GM21381 (cell line): ENCODE data around the gene TEAD2.
"Not testable (repeated sequence)": the region's sequence is repeated elsewhere in the genome, so short reads cannot be mapped to it uniquely, and the experiment has no call there.

Experiments used
- ATAC-seq: cut with Tn5 transposase; IDR thresholded peaks from one replicate; pipeline ENCODE4 v1.9.1; 2021; ENCODE audit warnings: mild to moderate bottlenecking, moderate library complexity; ENCODE audit not compliant: unreplicated experiment

The TEAD2 gene

GRCh38 chr19:49333811-49334288, 28.4 kb downstream of the TEAD2 start:
- ATAC-seq, result peak; percentile 44

DNA sequence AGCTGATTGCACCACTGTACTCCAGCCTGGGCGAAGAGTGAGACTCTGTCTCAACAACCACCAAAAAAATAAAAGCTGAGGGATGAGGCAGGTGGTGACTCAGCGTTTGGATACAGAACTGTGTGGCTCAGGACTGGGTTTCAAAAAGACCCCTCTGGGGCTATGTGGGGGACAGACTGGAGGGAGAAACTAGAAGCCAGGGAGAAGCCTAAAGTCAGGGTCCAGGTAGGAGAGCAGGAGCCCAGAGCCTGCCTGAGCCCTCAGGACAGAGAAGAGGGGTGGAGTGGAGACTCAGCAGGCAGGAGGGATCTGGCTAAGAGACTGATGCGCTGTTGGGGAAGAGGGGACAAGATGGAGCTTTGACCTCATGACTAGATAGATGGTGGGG, 28.8 kb downstream of the TEAD2 start:
- no peak for ATAC-seq

DNA sequence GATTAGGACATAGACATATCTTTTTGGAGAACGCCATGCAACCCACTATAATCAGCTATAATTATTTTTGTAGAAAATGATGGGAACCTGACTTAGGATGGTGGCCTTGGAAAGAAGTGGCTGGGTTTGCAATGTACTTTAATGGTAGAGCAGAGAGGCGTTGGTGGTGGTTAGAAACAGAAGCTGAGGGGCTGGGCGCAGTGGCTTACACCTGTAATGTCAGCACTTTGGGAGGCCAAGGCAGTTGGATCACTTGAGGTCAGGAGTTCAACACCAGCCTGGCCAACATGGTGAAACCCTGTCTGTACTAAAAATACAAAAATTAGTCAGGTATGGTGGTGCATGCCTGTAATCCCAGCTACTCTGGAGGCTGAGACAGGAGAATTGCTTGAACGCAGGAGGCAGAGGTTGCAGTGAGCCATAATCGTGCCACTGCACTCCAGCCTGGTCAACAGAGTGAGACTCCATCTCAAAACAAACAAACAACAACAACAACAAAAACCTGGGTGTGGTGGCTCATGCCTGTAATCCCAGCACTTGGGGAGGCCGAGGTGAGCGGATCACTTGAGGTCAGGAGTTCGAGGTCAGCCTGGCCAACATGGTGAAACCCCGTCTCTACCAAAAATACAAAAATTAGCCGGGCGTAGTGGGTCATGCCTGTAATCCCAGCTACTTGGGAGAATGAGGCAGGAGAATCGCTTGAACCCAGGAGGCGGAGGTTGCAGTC, 29.4 kb downstream of the TEAD2 start:
- not testable (repeated sequence) for ATAC-seq

- no peak for ATAC-seq
These were observed 30.6 kb downstream of the TEAD2 start for GRCh38 chr19:49331616-49332055.

DNA sequence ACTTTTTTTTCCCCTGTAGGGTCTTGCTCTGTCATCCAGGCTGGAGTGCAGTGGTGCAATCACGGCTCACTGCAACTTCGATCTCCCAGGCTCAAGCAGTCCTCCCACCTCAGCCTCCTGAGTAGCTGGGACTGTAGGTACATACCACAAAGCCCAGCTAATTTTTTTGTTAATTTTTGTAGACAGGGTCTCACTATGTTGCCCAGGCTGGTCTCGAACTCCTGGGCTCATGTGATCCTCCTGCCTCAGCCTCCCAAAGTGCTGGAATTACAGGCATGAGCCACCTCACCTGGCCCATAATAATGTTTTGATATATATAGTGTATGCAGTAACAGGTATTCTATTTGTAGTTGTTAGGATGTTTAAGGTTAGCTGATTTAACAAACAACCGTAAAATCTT, 31.0 kb downstream of the TEAD2 start:
- not testable (repeated sequence) for ATAC-seq

GRCh38 chr19:49328741-49329140, 33.5 kb downstream of the TEAD2 start:
- no peak for ATAC-seq

- ATAC-seq, result no peak
These were observed 34.2 kb downstream of the TEAD2 start for GRCh38 chr19:49327878-49328544.

- no peak for ATAC-seq
These were observed 36.0 kb downstream of the TEAD2 start for GRCh38 chr19:49326165-49326704.

GRCh38 chr19:49325756-49326155, 36.5 kb downstream of the TEAD2 start:
- ATAC-seq, result not testable (repeated sequence)

DNA sequence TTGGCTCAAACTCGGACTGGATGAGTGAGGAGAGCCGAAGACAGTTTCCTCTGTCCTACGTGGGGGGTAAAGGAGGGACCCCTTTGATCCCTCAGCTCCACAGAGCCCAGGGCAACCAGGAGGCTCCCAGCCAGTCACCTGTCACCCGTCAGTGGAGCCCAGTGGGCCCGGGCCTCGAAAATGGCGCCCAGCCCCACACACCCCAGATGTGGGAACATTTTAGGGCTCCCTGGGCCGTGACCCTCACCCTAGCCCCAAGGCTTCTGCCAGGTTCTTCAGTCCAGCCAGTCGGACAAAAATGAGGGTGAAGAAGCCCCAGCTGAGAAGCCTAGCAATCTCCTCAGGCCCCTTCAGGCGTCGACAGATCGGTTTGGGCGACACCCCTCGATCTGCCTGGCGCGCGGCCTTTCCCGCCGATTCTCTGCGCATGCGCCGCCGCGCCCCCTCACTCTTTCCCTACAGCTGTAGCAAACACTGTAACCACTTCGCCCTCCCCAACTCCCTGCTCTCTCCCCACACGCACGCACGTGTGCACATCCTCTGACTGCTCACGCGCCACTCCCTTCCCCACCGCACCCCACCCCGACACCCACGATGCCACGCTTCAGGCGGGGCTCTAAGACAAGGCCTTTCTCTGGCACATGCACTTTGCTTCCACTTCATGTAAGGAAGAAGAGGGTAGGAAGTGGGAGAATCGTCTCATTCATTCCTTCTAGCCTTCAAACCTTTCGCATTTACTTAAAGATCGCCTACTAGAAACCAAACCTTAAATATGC, 37.2 kb downstream of the TEAD2 start, which contains the start of gene SLC6A16:
Gene SLC6A16 (minus strand): TSS at position 391 of the 776 bp plus-strand sequence. CDS start 13,844 bp downstream, outside the sequence.
- no peak for ATAC-seq

DNA sequence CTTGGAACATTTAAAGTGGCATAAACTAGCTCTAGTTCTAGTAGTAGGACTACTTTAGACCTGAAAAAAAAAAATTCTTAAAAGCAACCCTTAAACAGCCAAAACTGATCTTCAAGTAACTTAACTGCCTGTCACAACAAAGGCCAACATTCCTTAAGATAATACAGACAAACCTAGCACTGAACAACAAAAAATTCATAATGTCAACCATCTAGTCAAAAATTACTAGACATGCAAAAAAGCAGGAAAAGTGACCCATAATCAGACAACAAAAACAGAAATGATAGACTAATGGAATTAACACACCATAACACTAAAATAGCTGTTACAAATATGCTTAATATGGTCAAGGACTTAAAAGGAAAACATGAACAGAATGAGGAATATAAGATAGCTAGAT, 43.9 kb downstream of the TEAD2 start:
- no peak for ATAC-seq

DNA sequence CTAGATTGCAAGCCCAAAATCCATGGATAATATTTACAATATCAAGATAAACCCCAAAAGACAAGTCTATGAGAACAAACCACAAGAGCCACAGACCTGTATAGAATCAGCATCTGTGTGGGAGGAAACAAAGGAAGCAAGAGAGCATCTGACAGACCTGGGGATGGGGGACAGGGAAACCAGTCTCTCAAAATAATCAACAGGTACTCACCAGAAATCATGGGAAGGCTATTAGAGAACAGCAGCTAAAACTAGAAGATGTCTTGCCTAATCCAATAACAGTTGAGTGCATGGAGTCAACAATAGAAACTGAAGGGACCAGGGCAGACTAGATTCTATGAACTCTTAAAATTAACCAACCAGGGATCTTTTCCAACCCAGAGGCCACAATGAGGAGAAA, 45.9 kb downstream of the TEAD2 start:
- ATAC-seq, result no peak

DNA sequence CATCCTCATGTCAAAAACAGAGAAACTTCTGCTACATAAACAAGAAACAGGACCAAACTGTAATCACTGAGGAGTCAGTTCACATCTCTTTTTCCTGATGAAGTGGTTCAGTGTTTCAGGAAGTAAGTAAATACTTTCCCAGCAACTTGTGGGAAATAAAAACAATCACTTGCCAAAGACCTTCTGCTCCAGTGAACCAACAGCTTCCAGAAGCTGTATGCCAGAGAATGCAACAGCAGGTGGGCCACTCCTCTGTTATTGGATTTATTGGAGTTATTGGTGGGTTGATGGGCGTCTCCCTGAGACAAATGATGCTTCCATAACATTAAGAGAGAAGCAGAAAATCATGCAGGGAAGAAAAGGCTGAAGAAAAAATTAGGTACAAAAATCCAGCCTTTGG, 47.1 kb downstream of the TEAD2 start:
- no peak for ATAC-seq

DNA sequence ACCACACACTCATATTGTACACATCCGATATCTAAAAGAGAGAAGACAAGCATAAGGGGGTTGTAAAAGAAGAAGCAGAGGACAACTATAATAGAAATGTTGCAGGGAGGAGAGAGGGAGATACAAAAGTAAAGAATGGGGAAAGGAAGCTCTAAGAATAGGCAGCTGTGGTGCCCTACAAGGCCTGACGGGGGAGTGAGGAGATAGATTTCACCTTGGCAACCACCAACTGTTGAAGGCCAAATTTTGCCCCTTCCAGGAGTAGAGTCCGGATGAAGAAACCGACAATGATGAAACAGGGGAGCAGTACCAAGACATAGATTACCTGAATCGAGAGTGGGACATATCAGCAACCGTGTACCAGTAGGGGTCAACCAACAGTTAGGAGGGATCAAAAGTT, 53.1 kb downstream of the TEAD2 start:
- ATAC-seq, result no peak

DNA sequence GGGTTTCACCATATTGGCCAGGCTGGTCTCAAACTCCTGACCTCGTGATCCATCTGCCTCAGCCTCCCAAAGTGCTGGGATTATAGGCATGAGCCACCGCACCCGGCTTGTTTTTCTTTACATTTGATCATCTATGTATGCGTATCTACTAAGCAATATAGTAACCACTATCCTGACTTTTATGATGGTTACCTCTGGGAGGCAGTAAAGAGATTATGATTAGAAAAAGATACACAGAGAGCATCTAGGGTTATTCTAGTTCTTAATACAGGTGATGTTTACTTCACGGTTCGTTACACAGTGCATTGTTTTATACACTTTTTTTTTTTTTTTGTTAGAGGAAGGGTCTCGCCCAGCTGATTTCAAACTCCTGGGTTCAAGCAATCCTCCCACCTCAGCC, 55.5 kb downstream of the TEAD2 start:
- ATAC-seq, result not testable (repeated sequence)

GRCh38 chr19:49301866-49302252, 60.4 kb downstream of the TEAD2 start:
- no peak for ATAC-seq

DNA sequence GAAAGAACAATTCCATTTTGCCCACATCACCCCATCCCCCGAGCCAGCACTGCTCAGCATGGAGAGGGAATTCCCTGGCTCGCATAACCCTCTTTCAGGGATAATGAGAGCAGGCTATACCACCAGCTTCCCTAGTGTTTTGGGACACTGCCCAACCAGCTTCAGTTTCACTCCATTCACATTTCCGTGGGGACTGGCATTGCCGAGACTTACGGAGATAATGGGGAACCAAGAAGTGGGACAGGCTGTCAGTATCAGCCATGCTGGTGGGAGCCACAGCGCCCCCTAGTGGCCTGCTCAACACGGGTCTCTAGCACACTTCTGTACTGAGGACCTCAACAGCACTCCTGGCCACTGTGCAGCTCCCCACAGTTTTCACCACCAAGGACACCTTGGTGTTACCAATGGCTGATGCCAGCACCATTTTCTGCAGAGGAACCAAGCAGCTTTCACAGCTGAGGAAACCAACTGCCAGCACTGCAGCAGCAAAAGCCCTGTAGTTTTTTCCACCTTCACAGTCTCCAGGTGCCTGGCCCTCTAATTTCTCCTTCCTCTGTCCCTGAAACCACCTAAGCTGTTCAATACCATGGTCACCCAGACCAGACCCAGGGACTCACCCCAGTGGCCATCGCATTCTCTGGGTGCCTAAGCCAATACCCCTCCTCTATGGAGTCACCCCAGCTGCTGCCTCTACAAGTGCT, 60.9 kb downstream of the TEAD2 start:
- peak; percentile 60 for ATAC-seq

DNA sequence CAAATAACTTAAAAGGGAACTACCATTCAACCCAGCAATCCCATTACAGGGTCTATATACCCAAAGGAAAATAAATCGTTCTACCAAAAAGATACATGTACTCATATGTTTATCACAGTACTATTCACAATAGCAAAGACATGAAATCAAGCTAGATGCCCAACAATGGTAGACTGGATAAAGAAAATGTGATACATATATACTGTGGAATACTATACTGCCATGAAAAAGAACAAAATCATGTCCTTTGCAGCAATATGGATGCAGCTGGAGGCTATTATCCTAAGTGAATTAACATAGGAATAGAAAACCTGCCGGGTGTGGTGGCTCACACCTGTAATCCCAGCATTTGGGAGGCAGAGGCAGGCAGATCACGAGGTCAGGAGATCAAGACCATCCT, 63.6 kb downstream of the TEAD2 start:
- not testable (repeated sequence) for ATAC-seq

GRCh38 chr19:49297403-49297802, 64.8 kb downstream of the TEAD2 start:
- ATAC-seq, result no peak

GRCh38 chr19:49295208-49295880, 66.9 kb downstream of the TEAD2 start:
- no peak for ATAC-seq
